Activated naive CD4-positive, alpha-beta T cell treated with anti-CD3 and anti-CD28 coated beads for 36 hours (primary cell): ENCODE data around the gene FKBP1A. TPM values are rescaled to one million over a fixed set of nuclear protein-coding genes. Genes with fewer than 3 reads are reported as not detected.

ENCODE experiments used
- CTCF ChIA-PET: fragments of 350-600 bp; sonication (Branson Sonifier 250); formaldehyde crosslinking; loops from one replicate; lab custom pipeline; 2021; ENCODE audit warnings: antibody characterized with exemption; lab: Charles Lee
- DNase-seq: peaks from one replicate; pipeline ENCODE4 v3.0.0-alpha.2; 2020
- H3K27ac Mint-ChIP-seq: one replicate; pipeline ENCODE4 v1.8.0; 2021; ENCODE audit warnings: mild to moderate bottlenecking, mixed read lengths
- H3K27me3 Mint-ChIP-seq: one replicate; pipeline ENCODE4 v1.8.0; 2021; ENCODE audit warnings: low read depth, mixed read lengths
- H3K36me3 Mint-ChIP-seq: one replicate; pipeline ENCODE4 v1.8.0; 2021; ENCODE audit warnings: low read depth, mixed read lengths
- H3K4me1 Mint-ChIP-seq: one replicate; pipeline ENCODE4 v1.8.0; 2021; ENCODE audit warnings: low read depth, mixed read lengths
- H3K4me3 Mint-ChIP-seq: one replicate; pipeline ENCODE4 v1.8.0; 2021; ENCODE audit warnings: mild to moderate bottlenecking, moderate library complexity, mixed read lengths
- H3K9me3 Mint-ChIP-seq: one replicate; pipeline ENCODE4 v1.8.0; 2021; ENCODE audit warnings: mixed read lengths
- intact Hi-C: fragments of 100-400 bp; cut with micrococcal nuclease; formaldehyde crosslinking; loops from one replicate; pipeline ENCODE4 v1.15.1; 2023
- total RNA-seq, 2 experiments: library from RNA; stranded (reverse); gene quantifications; one replicate each; pipeline ENCODE4 v1.2.3, GENCODE V29; 2021

FKBP1A gene
- total RNA-seq: 100 to 1,000 TPM; 232 to 237 TPM

DNA sequence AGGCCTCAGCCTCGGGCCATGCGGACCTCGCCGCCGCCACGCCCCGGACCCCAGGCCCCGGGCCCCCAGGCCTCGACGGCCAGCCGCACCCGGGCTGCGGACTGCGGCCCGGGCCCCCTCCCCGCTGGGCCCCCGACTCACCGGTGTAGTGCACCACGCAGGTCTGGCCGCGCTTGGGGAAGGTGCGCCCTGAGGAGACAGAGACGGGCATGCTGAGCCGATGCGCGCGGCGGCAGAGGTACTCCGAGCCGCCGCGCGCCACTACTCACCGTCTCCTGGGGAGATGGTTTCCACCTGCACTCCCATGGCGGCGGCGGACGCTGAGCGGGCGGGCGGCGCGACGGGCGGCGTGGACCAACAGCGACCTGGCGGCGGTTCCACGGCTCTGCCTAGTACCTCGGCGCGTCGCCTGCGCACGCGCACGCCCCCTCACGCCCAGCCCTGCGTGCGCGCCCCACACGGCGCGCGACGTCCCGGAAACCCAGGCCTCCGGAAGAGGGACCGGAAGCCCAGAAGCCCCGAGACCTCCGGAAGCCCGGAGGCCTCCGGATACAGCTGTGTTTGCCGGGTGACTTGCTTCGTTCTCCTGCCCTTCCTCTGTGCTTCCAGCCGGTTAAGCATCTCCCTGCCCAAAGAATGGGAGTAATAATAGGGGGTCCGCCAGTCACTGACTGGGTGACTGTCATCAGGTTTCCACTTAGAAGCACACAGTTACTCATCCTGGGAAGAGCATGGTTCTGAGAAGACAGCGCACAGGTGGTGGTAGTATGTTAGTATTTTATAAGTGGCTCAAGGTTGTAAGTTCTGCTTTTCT is at the start of gene FKBP1A:
FKBP1A (minus strand) TSS at position 362 of the 814 bp plus-strand sequence; CDS start at position 306, 56 bp downstream.
- Mint-ChIP-seq H3K9me3 (peaks cover 5% of the 10 kb centered on the region), H3K27me3 (no peaks in the 10 kb centered on the region), H3K4me1 (peaks cover 55% of the 10 kb centered on the region)

DNA sequence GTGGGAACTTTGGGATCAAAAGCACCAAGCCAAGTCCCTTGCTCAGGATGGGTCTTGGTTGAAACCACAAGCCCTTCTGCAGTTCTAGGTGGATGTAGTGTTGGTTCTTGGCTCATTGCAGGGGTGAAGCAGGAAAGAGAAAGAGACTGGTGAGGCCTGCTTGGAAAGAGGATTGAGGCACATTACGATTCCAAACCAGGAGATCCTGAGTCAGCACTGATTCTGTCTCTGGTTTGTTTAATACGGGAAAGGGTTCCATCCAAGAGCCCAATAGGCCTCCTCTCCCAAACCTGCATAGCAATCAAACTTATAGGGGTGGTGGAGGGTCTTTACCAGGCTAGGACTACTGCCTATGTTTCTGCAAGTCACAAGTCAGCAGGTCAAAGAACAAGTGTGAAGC is 49.5 kb upstream of the FKBP1A start:
- intact Hi-C loops: no loop called here
- H3K36me3 Mint-ChIP-seq: peaks cover 28% of the 10 kb centered on the region
- CTCF ChIA-PET: no interaction called here
- no peaks in the 10 kb centered on the region for H3K9me3 Mint-ChIP-seq
- no peaks in the 10 kb centered on the region for H3K27me3 Mint-ChIP-seq
- no peak for DNase-seq
- peaks cover 9% of the 10 kb centered on the region for H3K4me1 Mint-ChIP-seq
- no peak overlapping the region for H3K4me3 Mint-ChIP-seq
- H3K27ac Mint-ChIP-seq: no peak overlapping the region

More for the DNA sequence above, at the start of gene FKBP1A:
- Mint-ChIP-seq H3K36me3 (peaks cover 15% of the 10 kb centered on the region), H3K4me3 (peak within 1 kb of the TSS; percentile 91), H3K27ac (peak within 1 kb of the TSS; percentile 88)
- intact Hi-C loops: loop anchor here (1.0 to 2.0 kb wide), 6 partner anchors 42 to 275 kb away; partner anchors contain the start of genes NSFL1C, PSMF1 and RAD21L1
- DNase-seq: peak; percentile 92
- CTCF ChIA-PET: interaction anchor here (1.5 kb wide), 1 partner anchor 16 kb away, joined by 4 read pairs; no protein-coding TSS in a partner anchor

DNA sequence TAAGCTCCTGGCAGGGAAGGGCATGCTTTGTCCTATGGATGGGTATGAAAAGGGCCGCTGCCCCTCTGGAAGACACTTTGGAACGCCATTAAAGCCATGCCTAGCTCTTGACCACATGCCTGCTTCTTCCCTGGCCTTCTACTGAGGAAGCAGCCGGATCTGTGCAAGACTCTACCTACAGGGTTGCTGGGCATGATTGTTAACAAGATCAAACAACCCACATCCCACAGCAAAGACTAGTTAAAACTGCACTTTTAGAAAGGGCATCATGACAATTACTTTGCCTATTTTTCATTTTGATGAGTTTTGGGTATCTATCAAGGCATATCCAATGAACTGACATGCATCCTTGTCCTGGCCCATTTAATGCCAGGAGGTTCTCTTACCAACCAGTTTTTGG is 48.3 kb upstream of the FKBP1A start:
- no peak overlapping the region for H3K4me3 Mint-ChIP-seq
- intact Hi-C loops: no loop called here
- no peaks in the 10 kb centered on the region for H3K27me3 Mint-ChIP-seq
- no peak overlapping the region for H3K27ac Mint-ChIP-seq
- H3K4me1 Mint-ChIP-seq: peaks cover 12% of the 10 kb centered on the region
- peaks cover 29% of the 10 kb centered on the region for H3K36me3 Mint-ChIP-seq
- no peaks in the 10 kb centered on the region for H3K9me3 Mint-ChIP-seq
- no peak for DNase-seq
- CTCF ChIA-PET: interaction anchor here (1.1 to 3.1 kb wide), 4 partner anchors 18 to 336 kb away, joined by 3 to 18 read pairs (median 4); no protein-coding TSS in a partner anchor

DNA sequence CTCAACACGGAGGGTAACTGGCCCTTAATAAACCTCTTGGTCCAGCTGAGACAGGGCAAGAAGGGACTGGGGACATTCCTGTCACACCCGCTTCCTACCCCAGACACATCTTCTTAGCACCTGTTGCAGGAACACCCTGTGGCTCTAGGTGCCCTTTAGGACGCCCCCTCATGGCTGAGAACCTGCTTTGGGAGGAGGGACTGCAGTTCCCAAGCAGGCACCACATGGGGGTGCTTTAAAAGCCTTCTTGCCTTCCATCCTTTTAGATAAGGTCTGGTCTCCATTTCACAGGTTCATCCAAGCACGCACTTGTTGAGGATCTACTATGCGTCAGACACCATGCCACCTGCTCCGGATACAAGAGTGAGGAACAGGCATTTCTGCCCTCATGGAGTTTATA is 47.2 kb upstream of the FKBP1A start:
- no peak overlapping the region for H3K27ac Mint-ChIP-seq
- H3K4me1 Mint-ChIP-seq: peaks cover 16% of the 10 kb centered on the region
- CTCF ChIA-PET: interaction anchor here (1.1 to 3.1 kb wide), 4 partner anchors 19 to 337 kb away, joined by 3 to 18 read pairs (median 4); no protein-coding TSS in a partner anchor
- H3K4me3 Mint-ChIP-seq: no peak overlapping the region
- H3K27me3 Mint-ChIP-seq: no peaks in the 10 kb centered on the region
- intact Hi-C loops: loop anchor here (1.0 kb wide), 1 partner anchor 337 kb away; no protein-coding TSS in a partner anchor
- H3K36me3 Mint-ChIP-seq: peaks cover 23% of the 10 kb centered on the region
- peak; percentile 45 for DNase-seq
- no peaks in the 10 kb centered on the region for H3K9me3 Mint-ChIP-seq

DNA sequence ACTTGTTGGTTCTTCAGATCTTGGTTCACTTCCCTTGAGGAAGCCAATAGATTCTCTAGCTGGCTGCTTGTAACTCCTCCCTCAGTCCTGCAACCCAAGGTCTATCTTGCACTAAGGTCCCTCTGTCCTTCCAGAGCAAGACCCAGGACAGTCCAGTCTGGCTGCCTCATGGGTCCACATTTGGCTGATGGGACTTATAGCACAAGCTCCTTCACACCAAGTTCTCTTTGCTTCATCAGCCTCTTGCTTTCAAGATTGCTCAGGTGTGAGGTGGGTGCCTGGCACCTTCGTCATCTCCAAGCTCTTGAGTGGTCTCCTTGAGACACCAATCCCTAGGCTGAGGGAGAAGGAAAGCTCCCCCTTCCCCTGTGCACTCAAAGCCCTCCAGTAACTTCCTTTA is 45.5 kb upstream of the FKBP1A start:
- intact Hi-C loops: no loop called here
- CTCF ChIA-PET: interaction anchor here (0.5 to 3.4 kb wide), 20 partner anchors 10 to 1632 kb away, joined by 3 to 35 read pairs (median 4); no protein-coding TSS in a partner anchor
- Mint-ChIP-seq H3K27me3 (no peaks in the 10 kb centered on the region), H3K4me1 (peaks cover 25% of the 10 kb centered on the region), H3K4me3 (no peak overlapping the region), H3K9me3 (no peaks in the 10 kb centered on the region), H3K36me3 (peaks cover 15% of the 10 kb centered on the region), H3K27ac (no peak overlapping the region)
- no peak for DNase-seq

DNA sequence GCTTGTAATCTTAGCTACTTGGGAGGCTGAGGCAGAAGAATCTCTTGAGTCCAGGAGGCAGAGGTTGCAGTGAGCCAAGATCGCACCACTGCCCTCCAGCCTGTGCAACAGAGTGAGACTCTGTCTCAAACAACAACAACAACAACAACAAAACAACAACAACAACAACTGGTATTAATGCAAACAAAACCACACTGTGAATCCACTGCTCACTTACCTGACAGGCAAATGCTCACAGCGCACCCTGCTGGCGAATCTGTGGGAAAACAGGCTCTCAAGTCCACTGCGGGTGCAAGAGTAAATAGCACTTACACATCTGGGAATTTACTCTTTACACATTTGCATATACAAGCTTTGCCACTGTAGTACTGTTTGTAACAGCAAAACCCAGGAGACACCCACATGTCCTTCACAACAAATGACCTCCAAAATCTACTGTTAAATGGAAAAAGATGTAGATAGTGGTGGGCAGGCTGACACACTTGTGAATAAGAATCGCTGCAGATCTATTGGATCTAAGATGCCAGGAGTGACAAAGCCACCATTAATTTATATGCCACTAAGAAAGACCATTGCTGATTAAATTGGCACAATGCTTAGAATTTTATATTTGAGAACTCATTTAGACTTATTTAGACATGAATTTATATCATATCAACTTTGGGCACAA is 44.5 kb upstream of the FKBP1A start:
- Mint-ChIP-seq H3K36me3 (peaks cover 12% of the 10 kb centered on the region), H3K4me1 (peaks cover 30% of the 10 kb centered on the region), H3K27ac (no peak overlapping the region), H3K9me3 (peaks cover 2% of the 10 kb centered on the region), H3K4me3 (no peak overlapping the region), H3K27me3 (no peaks in the 10 kb centered on the region)
- CTCF ChIA-PET: interaction anchor here (0.6 to 3.4 kb wide), 26 partner anchors 10 to 340 kb away, joined by 3 to 35 read pairs (median 4); partner anchors contain the start of gene SNPH
- intact Hi-C loops: loop anchor here (1.0 to 2.0 kb wide), 4 partner anchors 66 to 319 kb away; partner anchors contain the start of genes PSMF1 and RAD21L1
- DNase-seq: peak; percentile 91

DNA sequence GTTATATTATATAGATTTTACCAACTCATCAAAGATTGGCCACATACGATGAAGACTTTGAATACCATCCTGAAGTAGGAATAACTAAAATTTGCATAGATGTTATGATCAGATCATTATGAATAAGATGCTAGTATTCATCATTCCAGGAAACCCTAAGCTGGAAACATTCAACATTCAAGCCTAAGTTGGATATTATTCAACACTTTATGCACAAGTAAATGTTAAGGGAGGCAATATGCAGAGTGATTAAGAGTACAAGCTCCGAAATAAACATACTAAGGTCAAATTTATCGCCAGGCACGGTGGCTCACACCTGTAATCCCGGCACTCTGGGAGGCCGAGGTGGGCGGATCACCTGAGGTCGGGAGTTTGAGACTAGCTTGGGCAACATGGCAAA is 43.4 kb upstream of the FKBP1A start:
- no peak for DNase-seq
- Mint-ChIP-seq H3K36me3 (peaks cover 9% of the 10 kb centered on the region), H3K4me1 (peaks cover 24% of the 10 kb centered on the region), H3K9me3 (peaks cover 2% of the 10 kb centered on the region), H3K27me3 (no peaks in the 10 kb centered on the region), H3K4me3 (no peak overlapping the region), H3K27ac (no peak overlapping the region)
- CTCF ChIA-PET: interaction anchor here (0.6 to 3.4 kb wide), 19 partner anchors 9 to 170 kb away, joined by 3 to 35 read pairs (median 5); partner anchors contain the start of gene SNPH
- intact Hi-C loops: loop anchor here (2.0 kb wide), 2 partner anchors 209 to 317 kb away; partner anchors contain the start of genes PSMF1 and RAD21L1

DNA sequence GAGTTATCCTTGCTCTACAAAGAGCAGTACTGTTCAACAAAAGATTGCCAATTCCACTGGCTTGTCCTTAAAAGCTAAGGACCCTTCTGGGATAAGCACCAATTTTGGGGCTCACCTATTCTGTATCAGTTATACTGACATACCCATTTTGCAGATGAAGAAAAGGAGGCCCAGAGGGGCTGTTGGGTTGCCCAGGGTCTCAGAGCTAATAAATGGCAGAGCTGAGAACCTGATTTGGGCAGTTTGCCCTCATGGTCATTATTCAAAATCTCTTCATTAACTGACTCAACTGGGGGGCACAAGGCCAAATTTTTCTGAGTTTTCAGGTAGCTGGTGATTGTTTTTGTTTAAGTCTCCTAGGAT is 42.5 kb upstream of the FKBP1A start:
- CTCF ChIA-PET: interaction anchor here (0.6 to 1.9 kb wide), 14 partner anchors 8 to 125 kb away, joined by 3 to 9 read pairs (median 4); no protein-coding TSS in a partner anchor
- Mint-ChIP-seq H3K9me3 (peaks cover 2% of the 10 kb centered on the region), H3K36me3 (peaks cover 6% of the 10 kb centered on the region), H3K27ac (no peak overlapping the region), H3K27me3 (no peaks in the 10 kb centered on the region), H3K4me3 (no peak overlapping the region), H3K4me1 (peaks cover 24% of the 10 kb centered on the region)
- no peak for DNase-seq
- intact Hi-C loops: loop anchor here (1.0 kb wide), 2 partner anchors 42 to 110 kb away; partner anchors contain the start of gene FKBP1A

DNA sequence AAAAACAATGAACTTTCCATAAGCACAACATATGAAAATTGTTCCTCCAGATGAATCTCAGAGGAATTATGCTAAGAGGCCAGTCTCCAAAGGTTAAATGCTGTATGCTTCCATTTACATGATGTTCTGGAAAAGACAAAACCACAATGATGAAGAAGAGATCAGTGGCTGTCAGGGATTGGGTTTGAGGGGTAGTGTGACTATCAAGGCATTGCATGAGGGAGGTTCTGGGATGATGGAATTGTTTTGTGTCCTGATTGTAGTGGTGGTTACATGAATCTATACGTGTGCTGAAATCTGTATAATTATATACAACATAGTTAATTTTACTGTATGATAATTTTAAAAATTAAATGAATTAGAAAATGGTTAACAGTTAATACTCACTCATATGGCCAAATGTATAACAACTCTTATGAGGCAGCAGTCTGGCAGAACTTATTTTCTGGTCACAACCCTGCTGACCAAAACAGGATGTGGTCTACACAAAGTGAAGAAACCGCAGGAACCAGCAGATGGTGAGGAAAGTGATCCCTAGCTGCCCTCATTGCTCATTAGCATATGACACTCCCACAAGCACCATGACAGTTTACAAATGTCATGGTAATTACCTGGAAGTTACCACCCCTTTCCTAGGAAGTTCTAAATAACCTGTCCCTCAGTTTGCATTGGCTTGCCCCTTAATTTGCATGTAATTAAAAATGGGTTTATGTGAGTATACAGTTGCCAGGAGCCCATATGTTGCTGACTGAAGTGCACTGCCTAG is 41.9 kb upstream of the FKBP1A start:
- intact Hi-C loops: loop anchor here (1.0 kb wide), 2 partner anchors 41 to 109 kb away; partner anchors contain the start of gene FKBP1A
- Mint-ChIP-seq H3K9me3 (peaks cover 2% of the 10 kb centered on the region), H3K4me3 (no peak overlapping the region), H3K36me3 (peaks cover 6% of the 10 kb centered on the region), H3K27ac (peak overlapping the region; percentile 36), H3K4me1 (peaks cover 24% of the 10 kb centered on the region), H3K27me3 (no peaks in the 10 kb centered on the region)
- CTCF ChIA-PET: interaction anchor here (0.6 to 1.5 kb wide), 7 partner anchors 31 to 124 kb away, joined by 3 to 8 read pairs (median 4); no protein-coding TSS in a partner anchor
- peak; percentile 86 for DNase-seq

DNA sequence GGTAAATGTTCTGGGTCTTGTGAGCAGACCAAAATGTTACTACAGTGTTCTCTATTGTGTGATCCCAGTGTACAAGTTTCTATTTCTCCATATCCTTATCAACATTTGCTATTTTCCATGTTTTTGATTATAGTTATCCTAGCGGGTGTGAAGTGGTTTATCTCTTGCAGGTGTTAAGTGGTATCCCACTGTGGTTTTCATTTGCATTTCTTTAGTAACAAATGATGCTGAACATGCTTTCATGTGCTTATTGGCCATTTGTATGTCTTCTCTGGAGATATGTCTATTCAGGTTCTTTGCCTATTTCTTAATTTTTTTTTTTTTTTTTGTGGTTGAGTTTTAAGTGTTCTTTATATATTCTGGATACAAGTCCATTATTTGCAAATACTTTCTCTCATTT is 38.3 kb upstream of the FKBP1A start:
- intact Hi-C loops: no loop called here

DNA sequence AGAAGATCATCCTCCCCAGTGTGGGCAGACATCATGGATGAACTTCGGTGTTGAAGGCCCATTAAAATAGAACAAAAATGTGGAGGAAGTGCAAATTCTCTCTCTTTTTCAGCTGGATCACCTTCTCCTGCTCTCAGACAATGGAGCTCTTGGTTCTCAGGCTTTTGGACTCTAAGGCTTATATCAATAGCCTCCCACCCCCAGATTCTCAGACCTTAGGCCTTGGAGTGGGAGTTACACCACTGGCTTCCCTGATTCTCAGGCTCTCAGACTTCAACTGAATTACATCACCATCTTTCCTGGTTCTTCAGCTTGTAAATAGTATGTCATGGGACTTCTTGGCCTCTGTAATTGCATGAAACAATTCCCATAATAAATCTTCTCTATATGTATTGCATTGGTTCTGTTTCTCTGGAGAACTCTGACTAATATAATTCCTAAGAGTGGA is 37.2 kb upstream of the FKBP1A start:
- no peak overlapping the region for H3K4me3 Mint-ChIP-seq
- peaks cover 26% of the 10 kb centered on the region for H3K4me1 Mint-ChIP-seq
- DNase-seq: no peak
- CTCF ChIA-PET: no interaction called here
- no peak overlapping the region for H3K27ac Mint-ChIP-seq
- H3K27me3 Mint-ChIP-seq: no peaks in the 10 kb centered on the region
- peaks cover 2% of the 10 kb centered on the region for H3K9me3 Mint-ChIP-seq
- intact Hi-C loops: no loop called here
- peaks cover 4% of the 10 kb centered on the region for H3K36me3 Mint-ChIP-seq

More for the DNA sequence above, 38.3 kb upstream of the FKBP1A start:
- H3K27ac Mint-ChIP-seq: no peak overlapping the region
- H3K36me3 Mint-ChIP-seq: peaks cover 4% of the 10 kb centered on the region
- H3K4me3 Mint-ChIP-seq: no peak overlapping the region
- CTCF ChIA-PET: no interaction called here
- peaks cover 30% of the 10 kb centered on the region for H3K4me1 Mint-ChIP-seq
- peaks cover 2% of the 10 kb centered on the region for H3K9me3 Mint-ChIP-seq
- H3K27me3 Mint-ChIP-seq: no peaks in the 10 kb centered on the region
- no peak for DNase-seq
